ENCODE results near the gene AP1G1. TPM values are rescaled to one million over a fixed set of nuclear protein-coding genes. Genes with fewer than 3 reads are reported as not detected.
A peak's percentile ranks its signal among the peaks of the same experiment; 100 is the strongest.
"Not testable (repeated sequence)": the region's sequence is repeated elsewhere in the genome, so short reads cannot be mapped to it uniquely, and the experiment has no call there.

Gene AP1G1
- polyA plus RNA-seq, 3 donors: 84.5 to 87.2 (median 84.7) TPM

DNA sequence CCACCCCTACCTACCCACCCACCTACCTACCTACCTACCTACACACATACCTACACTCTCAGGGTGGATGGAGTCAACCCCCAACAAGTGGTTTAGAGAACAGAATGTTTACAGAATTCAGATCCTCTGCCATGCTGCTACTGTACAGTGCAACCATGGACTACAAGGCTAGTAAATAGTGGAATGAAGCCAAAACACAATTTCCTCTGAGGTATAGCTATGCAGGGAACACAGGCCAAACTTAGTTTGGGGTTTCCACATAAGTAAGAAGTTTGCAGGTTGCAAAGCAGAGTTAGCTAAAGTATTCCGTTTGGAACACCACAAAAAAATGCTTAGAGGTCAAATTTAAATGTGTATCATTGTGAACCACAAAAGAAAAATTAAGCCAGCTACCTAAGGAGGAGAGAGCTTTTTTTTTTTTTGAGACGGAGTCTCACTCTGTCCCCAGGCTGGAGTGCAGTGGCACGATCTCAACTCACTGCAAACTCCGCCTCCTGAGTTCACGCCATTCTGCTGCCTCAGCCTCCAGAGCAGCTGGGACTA, 2.7 kb upstream of the AP1G1 start:
- no peak for DNase-seq (ENCODE audit: low read depth in 3 of 3, low spot score in 2 of 3)

DNA sequence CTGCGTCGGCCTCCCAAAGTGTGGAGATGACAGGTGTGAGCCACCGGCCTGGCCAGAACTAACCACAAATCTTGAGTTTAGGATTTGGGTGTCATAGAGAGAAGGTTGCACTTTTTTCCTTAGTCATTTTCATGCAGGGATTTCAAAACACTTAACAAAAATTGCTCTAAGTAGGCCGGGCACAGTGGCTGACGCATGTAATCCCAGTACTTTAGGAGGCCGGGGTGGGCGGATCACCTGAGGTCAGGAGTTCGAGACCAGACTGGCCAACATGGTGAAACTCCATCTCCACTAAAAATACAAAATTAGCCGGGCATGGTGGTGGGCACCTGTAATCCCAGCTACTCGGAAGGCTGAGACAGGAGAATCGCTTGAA, 1.5 kb upstream of the AP1G1 start:
- not testable (repeated sequence) for DNase-seq (ENCODE audit: low read depth in 3 of 3, low spot score in 2 of 3)

- peak in 1 of 3 donors; percentile 17 for DNase-seq (ENCODE audit: low read depth in 3 of 3, low spot score in 2 of 3)
Observed at GRCh38 chr16:71807905-71808592, 585 bp downstream of the AP1G1 start.

DNA sequence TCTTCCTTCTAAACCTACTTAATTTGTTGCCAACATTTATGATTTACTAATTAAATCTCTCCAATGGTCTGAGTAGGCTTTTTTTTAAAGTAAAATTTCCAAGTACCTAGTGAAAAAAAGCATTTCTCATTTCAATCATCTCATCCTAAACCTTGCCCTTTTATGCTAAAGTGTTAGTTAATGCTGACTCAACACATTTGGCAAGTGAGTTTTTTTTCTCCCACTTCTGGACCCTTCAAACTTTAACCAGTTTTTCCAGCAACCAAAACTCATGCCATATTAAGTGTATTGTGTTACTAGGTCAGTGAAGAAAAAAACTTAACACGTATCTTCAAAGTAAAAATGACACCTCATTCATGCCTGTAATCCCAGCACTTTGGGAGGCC, 5.3 kb downstream of the AP1G1 start:
- DNase-seq (ENCODE audit: low read depth in 3 of 3, low spot score in 2 of 3): no peak

- DNase-seq (ENCODE audit: low read depth in 3 of 3, low spot score in 2 of 3): no peak
Observed at GRCh38 chr16:71796501-71797097, 12.0 kb downstream of the AP1G1 start.

DNA sequence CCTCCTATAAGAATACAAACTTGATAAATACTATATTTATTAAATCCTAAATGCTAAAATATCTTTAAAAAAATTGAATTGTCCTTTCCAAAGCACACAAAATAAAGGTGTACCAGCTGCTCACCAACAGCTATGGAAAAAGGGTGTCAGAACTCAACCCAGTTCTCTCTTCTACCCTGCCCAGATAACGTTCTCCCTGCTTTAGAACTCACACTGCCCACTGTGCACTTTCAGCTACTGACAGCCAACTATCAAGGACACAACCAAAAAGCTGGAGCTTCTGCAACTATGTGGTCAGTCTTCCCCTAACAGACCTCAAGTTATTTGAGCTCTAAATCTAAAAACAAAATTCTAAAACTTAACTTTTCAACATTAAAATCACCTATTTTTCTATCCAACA, 13.7 kb downstream of the AP1G1 start:
- no peak for DNase-seq (ENCODE audit: low read depth in 3 of 3, low spot score in 2 of 3)

DNA sequence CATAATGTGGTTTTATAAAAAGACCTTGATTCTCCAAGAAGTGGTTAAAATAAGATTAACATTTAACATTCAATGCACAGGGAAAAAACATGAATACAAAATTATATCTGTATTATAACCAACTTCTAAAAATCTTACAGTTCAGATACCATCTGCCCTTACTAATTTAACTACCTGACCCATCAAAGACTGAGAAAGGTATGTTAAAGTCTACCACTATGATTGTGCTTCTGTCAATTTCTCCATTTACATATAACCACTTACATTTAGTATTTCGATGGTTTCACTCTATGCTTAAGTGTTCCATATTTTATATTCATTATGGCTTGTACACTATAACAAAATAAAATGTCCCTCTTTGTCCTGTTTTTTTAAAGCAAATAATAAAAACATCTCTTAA, 14.6 kb downstream of the AP1G1 start:
- no peak for DNase-seq (ENCODE audit: low read depth in 3 of 3, low spot score in 2 of 3)

DNA sequence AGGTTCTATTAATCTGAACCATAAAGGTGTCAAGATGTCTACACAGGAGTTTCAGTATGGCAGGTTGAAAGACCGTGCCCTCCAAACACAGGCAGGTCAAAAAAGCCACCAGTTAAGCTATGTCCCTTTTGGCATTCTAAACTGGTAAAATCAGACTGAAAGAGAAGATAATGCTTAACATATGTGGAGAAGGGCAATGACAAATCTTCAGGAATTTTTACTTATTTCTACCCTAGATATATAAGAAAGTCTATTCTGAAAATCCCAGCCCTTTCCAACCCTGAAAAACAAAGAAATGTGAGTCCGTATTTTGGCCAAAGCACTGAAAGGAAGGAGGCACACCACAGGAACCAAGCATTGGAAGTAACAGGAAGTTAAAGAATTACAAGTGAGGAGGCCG, 16.5 kb downstream of the AP1G1 start:
- DNase-seq (ENCODE audit: low read depth in 3 of 3, low spot score in 2 of 3): no peak

DNA sequence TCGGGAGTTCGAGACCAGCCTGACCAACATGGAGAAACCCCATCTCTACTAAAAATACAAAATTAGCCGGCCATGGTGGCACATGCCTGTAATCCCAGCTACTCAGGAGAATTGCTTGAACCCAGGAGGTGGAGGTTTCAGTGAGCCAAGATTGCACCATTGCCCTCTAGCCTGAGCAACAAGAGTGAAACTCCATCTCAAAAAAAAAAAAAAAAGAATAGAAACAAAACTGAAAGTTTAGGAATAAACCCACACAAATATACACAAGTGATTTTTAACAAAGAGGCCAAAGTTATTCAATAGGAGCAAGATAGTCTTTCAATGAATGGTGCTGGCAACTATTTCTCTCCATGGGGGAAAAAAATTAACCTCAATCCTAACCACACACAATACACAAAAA, 18.3 kb downstream of the AP1G1 start:
- DNase-seq (ENCODE audit: low read depth in 3 of 3, low spot score in 2 of 3): not testable (repeated sequence)

GRCh38 chr16:71789136-71789535, 19.5 kb downstream of the AP1G1 start:
- DNase-seq (ENCODE audit: low read depth in 3 of 3, low spot score in 2 of 3): no peak

DNA sequence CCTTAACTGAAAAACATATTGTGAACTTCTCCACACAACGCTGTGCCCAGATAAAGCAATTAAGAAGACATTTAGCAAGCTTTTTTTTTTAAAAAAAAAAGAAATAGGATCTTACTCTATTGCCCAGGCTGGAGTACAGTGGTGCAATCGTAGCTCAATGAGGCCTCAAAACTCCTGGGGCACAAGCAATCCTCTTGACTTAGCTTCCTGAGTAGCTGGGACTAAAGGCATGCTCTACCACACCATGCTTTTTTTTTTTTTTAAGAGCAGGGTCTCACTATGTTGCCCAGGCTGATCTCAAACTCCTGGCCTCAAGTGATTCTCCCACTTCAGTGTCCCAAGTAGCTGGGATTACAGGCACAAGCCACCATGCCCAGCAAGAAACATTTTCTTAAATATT, 20.1 kb downstream of the AP1G1 start:
- DNase-seq (ENCODE audit: low read depth in 3 of 3, low spot score in 2 of 3): no peak

DNA sequence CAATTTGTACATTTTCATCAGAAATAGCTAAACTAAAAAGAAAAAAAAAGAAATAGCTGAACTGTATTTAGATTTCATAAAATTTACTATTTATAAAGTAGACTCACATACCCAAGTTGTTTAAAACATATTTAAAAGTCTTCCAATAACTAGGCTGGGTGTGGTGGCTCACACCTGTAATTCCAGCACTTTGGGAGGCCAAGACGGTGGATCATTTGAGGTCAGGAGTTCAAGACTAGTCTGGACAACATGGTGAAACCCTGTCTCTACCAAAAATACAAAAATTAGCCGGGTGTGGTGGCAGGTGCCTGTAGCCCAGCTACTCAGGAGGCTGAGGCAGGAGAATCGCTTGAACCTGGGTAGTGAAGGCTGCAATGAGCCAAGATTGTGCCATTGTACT, 23.5 kb downstream of the AP1G1 start:
- DNase-seq (ENCODE audit: low read depth in 3 of 3, low spot score in 2 of 3): not testable (repeated sequence)

DNA sequence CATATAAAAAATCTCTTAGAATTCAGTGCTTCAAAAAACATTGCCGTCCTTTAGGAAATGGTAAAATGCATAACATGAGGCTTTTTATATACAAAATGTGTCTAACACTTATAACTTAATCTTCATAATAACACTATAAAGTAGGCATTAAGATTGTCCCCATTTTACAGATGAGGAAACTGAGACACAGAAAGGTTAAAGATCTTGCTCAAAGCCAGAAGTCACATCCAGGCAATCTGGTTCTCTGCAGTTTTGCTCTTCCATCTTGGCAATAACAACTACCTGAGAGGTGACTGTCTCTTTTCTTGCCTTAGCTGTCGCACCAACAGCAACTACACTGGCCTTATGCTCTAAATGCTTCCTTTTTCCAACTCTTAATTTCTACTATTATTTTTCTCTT, 24.5 kb downstream of the AP1G1 start:
- DNase-seq (ENCODE audit: low read depth in 3 of 3, low spot score in 2 of 3): no peak

DNA sequence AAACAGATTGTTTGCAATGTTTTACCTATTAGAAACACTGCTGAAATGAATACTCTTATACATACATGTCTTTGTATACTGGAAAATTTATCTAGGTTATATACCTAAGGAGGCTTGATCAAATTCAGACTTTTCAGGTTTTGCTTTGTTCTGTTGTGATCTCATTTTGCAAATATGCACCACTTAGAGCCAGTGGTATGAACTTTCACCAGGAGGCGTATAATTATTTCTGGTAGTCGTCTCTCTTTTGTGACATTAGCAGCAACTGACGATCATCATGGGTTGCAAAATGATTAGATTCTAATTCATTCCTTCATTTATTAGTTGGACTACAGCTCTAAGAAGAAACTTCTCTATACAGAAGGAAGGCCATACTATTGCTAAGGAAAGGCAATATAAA, 26.9 kb downstream of the AP1G1 start:
- no peak for DNase-seq (ENCODE audit: low read depth in 3 of 3, low spot score in 2 of 3)

GRCh38 chr16:71780521-71781089, 28.0 kb downstream of the AP1G1 start:
- DNase-seq (ENCODE audit: low read depth in 3 of 3, low spot score in 2 of 3): no peak

- DNase-seq (ENCODE audit: low read depth in 3 of 3, low spot score in 2 of 3): no peak
Observed at GRCh38 chr16:71778780-71779179, 29.9 kb downstream of the AP1G1 start.

GRCh38 chr16:71777329-71777728, 31.3 kb downstream of the AP1G1 start:
- no peak for DNase-seq (ENCODE audit: low read depth in 3 of 3, low spot score in 2 of 3)

- DNase-seq (ENCODE audit: low read depth in 3 of 3, low spot score in 2 of 3): no peak
Observed at GRCh38 chr16:71775949-71776348, 32.7 kb downstream of the AP1G1 start.

GRCh38 chr16:71771571-71771970, 37.1 kb downstream of the AP1G1 start:
- no peak for DNase-seq (ENCODE audit: low read depth in 3 of 3, low spot score in 2 of 3)

- DNase-seq (ENCODE audit: low read depth in 3 of 3, low spot score in 2 of 3): no peak
Observed at GRCh38 chr16:71769222-71769621, 39.4 kb downstream of the AP1G1 start.

DNA sequence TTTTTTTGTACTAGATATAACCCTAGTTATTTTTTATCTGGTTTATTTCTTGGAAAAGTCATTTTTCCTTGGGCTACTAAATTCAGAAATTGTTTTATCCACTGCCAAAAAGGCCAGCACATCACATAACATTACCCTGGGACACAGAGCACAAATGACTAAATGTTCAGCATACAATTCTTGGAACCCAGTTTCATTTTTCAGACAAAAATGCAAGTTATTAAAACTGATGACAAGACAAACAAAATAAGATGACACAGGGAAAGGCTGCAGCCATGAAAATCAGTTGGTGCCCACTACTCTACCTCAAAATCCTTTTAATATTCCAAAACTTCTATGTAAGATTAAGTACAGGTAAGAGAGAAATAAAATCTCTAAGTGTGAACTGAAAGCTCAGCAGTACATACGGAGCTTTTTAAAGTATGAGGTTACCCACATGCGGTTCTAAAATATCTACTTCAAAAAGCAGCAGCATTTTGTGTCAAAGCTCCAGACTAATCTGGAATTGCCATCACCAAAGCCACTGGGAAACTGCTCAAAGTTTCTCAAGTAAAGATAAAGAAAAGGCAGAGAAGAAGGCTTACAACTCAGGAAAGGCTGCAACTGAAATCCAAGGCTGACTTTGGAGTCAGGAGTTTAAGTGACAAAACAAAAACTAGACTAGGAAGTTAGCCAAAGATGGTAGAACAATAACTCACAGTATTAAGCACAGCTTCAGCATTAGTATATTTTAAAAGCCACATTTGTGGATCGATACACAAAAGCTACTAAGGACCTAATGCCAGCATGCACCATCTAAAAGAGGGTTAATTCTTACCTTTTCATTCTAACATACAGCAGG, 41.4 kb downstream of the AP1G1 start:
- no peak for DNase-seq (ENCODE audit: low read depth in 3 of 3, low spot score in 2 of 3)

Data from right renal cortex interstitium (tissue), 3 donors.